Vagina (tissue), 2 donors: Measurements from ENCODE around the gene GRIN2A. TPM values are rescaled to one million over a fixed set of nuclear protein-coding genes. Genes with fewer than 3 reads are reported as not detected.

ENCODE experiments used
- DNase-seq, 2 donors: peaks; one replicate each; pipeline ENCODE4 v3.0.0-alpha.2; 2017; ENCODE audit errors: extremely low spot score in 2 of 2
- H3K27ac ChIP-seq: fragments of 200-600 bp; sonication (generic); one replicate; pipeline ENCODE4 v1.5.1; 2019
- H3K27me3 ChIP-seq: fragments of 200-600 bp; sonication (generic); one replicate; pipeline ENCODE4 v1.5.1; 2019
- H3K36me3 ChIP-seq, 2 donors: fragments of 200-600 bp; sonication (generic); one replicate each; pipeline ENCODE4 v1.5.1; 2017 to 2019
- H3K4me1 ChIP-seq: fragments of 200-600 bp; sonication (generic); one replicate; pipeline ENCODE4 v1.5.1; 2019
- H3K4me3 ChIP-seq, 2 donors: fragments of 200-600 bp; sonication (generic); 1 replicate in 1 of 2; 2 replicates in 1 of 2; pipeline ENCODE4 v1.5.1; 2016 to 2019
- H3K9me3 ChIP-seq: fragments of 200-600 bp; sonication (generic); one replicate; pipeline ENCODE4 v1.5.1; 2019
- CTCF ChIP-seq, 3 experiments: fragments of 450-650 bp in 2 of 3; fragments of 200-600 bp in 1 of 3; sonication (generic) in 1 of 3; IDR thresholded peaks; one replicate each; pipeline ENCODE4 v1.5.1; 2017 to 2019; ENCODE audit warnings: antibody characterized with exemption in 3 of 3, mild to moderate bottlenecking in 2 of 3, moderate library complexity in 2 of 3
- POLR2A ChIP-seq, 2 donors: fragments of 450-650 bp; IDR thresholded peaks; one replicate each; pipeline ENCODE4 v1.6.1; 2017; ENCODE audit warnings: antibody characterized with exemption in 2 of 2, mild to moderate bottlenecking in 2 of 2, moderate library complexity in 2 of 2
- POLR2AphosphoS5 ChIP-seq, 2 donors: sonication (generic); formaldehyde crosslinking; IDR thresholded peaks; one replicate each; pipeline ENCODE4 v1.9.0; 2017; ENCODE audit warnings: antibody characterized with exemption in 2 of 2, mild to moderate bottlenecking in 2 of 2, low read depth in 1 of 2; ENCODE audit not compliant: insufficient read depth in 1 of 2
- intact Hi-C: fragments of 100-400 bp; cut with DNase I; formaldehyde crosslinking; loops from one replicate; pipeline ENCODE4 v1.15.1; 2023
- total RNA-seq: library from RNA; depleted of rRNA; stranded (reverse); fragments of >200 nt; gene quantifications from one replicate; pipeline ENCODE4 v1.2.3, GENCODE V29; 2016

Gene GRIN2A
- total RNA-seq = 1.5 TPM

DNA sequence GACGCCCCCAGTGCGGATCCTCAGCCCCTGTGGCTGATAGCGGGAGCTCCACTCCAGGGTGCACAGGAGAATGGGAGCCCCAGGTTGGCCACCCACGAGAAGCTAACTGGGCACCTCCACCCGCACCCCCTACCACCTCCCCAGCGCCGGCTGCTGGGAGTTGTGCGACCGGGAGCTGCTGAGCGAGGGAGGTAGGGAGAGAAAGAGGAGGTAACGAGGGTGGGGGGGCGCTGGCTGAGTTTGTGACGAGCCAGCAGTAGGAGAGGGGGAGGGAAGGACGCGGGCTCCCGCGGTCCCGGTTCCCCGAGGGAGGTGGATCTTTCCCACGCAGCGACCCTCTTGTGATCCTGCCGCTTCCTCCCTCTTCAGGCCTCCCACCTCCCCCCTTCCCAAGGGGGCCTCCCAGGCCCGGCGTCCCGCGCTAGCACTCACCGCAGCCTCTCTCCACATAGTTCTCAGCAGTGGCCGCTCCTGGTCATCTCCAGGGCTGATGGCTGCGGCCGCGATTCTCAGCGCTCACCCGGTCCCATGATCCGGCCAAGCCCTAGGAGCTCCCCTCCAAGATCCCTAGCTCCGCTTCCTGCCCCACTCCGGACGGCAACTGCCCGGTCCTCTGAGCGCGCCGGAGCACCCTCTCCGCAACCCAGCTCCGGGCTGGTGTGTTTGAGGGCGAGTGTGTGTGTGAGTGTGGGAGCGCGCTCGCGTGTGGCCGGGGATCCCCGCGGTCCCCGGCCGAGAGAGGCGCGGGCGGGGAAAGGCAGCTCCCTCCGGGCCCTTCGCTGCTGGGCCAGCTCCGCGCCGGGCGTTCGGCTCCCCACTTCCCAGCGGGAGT is at the start of gene GRIN2A:
Gene GRIN2A, minus strand, starts transcription at position 207 of the 832 bp plus-strand sequence. CDS start 2,017 bp downstream, outside the sequence.
- H3K4me3 ChIP-seq = peak within 1 kb of the TSS; percentile 18 to 24
- peaks cover 22% of the 10 kb centered on the region for H3K4me1 ChIP-seq
- no peaks in the 10 kb centered on the region for H3K36me3 ChIP-seq
- no peak for TF ChIP-seq CTCF (IDR thresholded peaks at IDR 0.05)
- no peak for TF ChIP-seq POLR2A (IDR thresholded peaks at IDR 0.05)
- no peak for TF ChIP-seq POLR2AphosphoS5 (IDR thresholded peaks at IDR 0.05; ENCODE audit: insufficient read depth in 1 of 2, low read depth in 1 of 2)
- no peaks in the 10 kb centered on the region for H3K27me3 ChIP-seq
- DNase-seq = no peak
- intact Hi-C loops = no loop called here
- H3K9me3 ChIP-seq = no peaks in the 10 kb centered on the region
- no peak within 1 kb of the TSS for H3K27ac ChIP-seq

DNA sequence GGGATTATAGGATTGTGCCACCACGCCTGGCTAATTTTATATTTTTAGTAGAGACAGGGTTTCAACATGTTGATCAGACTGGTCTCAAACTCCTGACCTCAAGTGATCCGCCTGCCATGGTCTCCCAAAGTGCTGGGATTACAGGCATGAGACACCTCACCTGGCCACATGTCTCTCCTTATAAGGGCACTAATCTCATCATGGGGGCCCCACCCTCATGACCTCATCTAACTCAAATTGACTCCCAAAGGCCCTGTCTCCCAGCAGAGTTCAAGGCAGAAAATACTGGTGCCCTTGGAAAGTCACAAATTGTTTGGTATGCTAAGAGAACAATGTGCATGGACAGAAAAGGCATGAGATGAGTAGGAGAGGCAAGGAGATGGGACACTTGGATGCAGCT is 49.3 kb upstream of the GRIN2A start:
- DNase-seq = no peak
- intact Hi-C loops = no loop called here
- no peak overlapping the region for H3K27ac ChIP-seq
- no peak overlapping the region for H3K4me3 ChIP-seq
- no peaks in the 10 kb centered on the region for H3K36me3 ChIP-seq
- TF ChIP-seq CTCF (IDR thresholded peaks at IDR 0.05) (no peak), POLR2AphosphoS5 (IDR thresholded peaks at IDR 0.05; ENCODE audit: insufficient read depth in 1 of 2, low read depth in 1 of 2) (no peak)
- no peaks in the 10 kb centered on the region for H3K9me3 ChIP-seq
- no peaks in the 10 kb centered on the region for H3K4me1 ChIP-seq
- no peaks in the 10 kb centered on the region for H3K27me3 ChIP-seq

DNA sequence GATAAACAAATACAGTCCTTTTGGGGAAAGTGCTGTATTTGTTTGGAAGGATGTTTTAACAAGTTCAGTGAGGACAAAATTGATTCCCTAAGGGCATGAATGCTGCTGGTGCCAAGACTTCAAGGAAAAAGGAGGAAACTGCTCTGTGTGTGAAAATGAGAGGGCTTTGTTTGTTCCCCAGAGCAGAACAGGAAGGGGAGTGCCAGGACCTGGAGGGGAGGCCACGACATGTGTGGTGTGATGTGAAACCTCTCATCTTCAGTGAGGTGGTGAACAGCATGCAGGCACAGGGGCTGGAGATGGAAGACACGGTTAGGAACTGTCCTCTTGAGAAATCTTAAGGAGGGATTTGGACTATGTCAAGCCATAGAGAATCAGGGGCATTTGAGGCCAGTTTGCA is 46.6 kb upstream of the GRIN2A start:
- intact Hi-C loops = no loop called here
- TF ChIP-seq POLR2AphosphoS5 (IDR thresholded peaks at IDR 0.05; ENCODE audit: insufficient read depth in 1 of 2, low read depth in 1 of 2) (no peak), POLR2A (IDR thresholded peaks at IDR 0.05) (no peak), CTCF (IDR thresholded peaks at IDR 0.05) (no peak)

GRCh38 chr16:10226987-10227306 is 44.7 kb upstream of the GRIN2A start:
- no peaks in the 10 kb centered on the region for H3K4me1 ChIP-seq
- no peaks in the 10 kb centered on the region for H3K36me3 ChIP-seq
- no peak for DNase-seq
- intact Hi-C loops = no loop called here
- H3K27me3 ChIP-seq = no peaks in the 10 kb centered on the region
- H3K4me3 ChIP-seq = no peak overlapping the region
- no peak for TF ChIP-seq POLR2A (IDR thresholded peaks at IDR 0.05)
- TF ChIP-seq POLR2AphosphoS5 (IDR thresholded peaks at IDR 0.05; ENCODE audit: insufficient read depth in 1 of 2, low read depth in 1 of 2) = no peak
- no peak for TF ChIP-seq CTCF (IDR thresholded peaks at IDR 0.05)
- no peak overlapping the region for H3K27ac ChIP-seq
- H3K9me3 ChIP-seq = no peaks in the 10 kb centered on the region

More for the DNA sequence above, 46.6 kb upstream of the GRIN2A start:
- H3K27me3 ChIP-seq = no peaks in the 10 kb centered on the region
- H3K4me1 ChIP-seq = no peaks in the 10 kb centered on the region
- no peak for DNase-seq
- H3K9me3 ChIP-seq = no peaks in the 10 kb centered on the region
- no peak overlapping the region for H3K27ac ChIP-seq
- H3K36me3 ChIP-seq = no peaks in the 10 kb centered on the region
- H3K4me3 ChIP-seq = no peak overlapping the region
